A549 (cell line): Measurements from ENCODE around the gene NXT1. TPM values are rescaled to one million over a fixed set of nuclear protein-coding genes. Genes with fewer than 3 reads are reported as not detected.

ENCODE experiments used
- ATAC-seq, 2 experiments: fragments of 200-7000 bp in 1 of 2; fragments of >200 bp in 1 of 2; cut with Nextera tagmentation in 1 of 2; cut with Tn5 transposase in 1 of 2; 3 replicates each; pipeline versions ENCODE4 v1.8.0 to v1.9.1; 2018 to 2020; ENCODE audit warnings: mild to moderate bottlenecking in 1 of 2, moderate library complexity in 1 of 2
- CTCF ChIA-PET: fragments of 300-600 bp; sonication (Branson Sonifier 250); formaldehyde crosslinking; extraction: SDS; loops from one replicate; lab custom pipeline; 2021; ENCODE audit warnings: antibody characterized with exemption, inconsistent platforms; lab: Yijun Ruan, JAX
- POLR2A ChIA-PET: fragments of 350-600 bp; formaldehyde crosslinking; extraction: SDS; loops from one replicate; lab custom pipeline; 2021; ENCODE audit warnings: antibody characterized with exemption, inconsistent platforms; lab: Yijun Ruan, JAX
- DNase-seq, 2 experiments: peaks; one replicate each; pipeline versions ENCODE4 v3.0.0 to v3.0.0-alpha.2; 2011 to 2016; ENCODE audit warnings: low read depth in 1 of 2, low spot score in 1 of 2
- FAIRE-seq: peaks from 2 replicates; lab custom pipeline; 2011; peaks lifted over from hg19 to GRCh38; lab: Jason Lieb, UNC
- H3K27ac ChIP-seq, 2 experiments: fragments of >200 bp; sonication (Bioruptor Twin); formaldehyde crosslinking; 3 replicates each; pipeline ENCODE4 v1.5.1; 2016 to 2017
- H3K4me1 ChIP-seq: fragments of >200 bp; sonication (Bioruptor Twin); formaldehyde crosslinking; 3 replicates; pipeline ENCODE4 v1.6.1; 2016
- H3K4me2 ChIP-seq: fragments of >200 bp; sonication (Bioruptor Twin); formaldehyde crosslinking; 3 replicates; pipeline ENCODE4 v1.6.1; 2016
- H3K4me3 ChIP-seq: fragments of >200 bp; sonication (Bioruptor Twin); formaldehyde crosslinking; 3 replicates; pipeline ENCODE4 v1.5.1; 2016
- H3K9me3 ChIP-seq: fragments of >200 bp; sonication (Bioruptor Twin); formaldehyde crosslinking; 3 replicates; pipeline ENCODE4 v1.6.1; 2016
- CBX8 ChIP-seq: fragments of 200-600 bp; sonication (generic); IDR thresholded peaks from 2 replicates; pipeline ENCODE4 v1.6.1; 2016
- CEBPB ChIP-seq, 2 experiments: fragments of >200 bp in 1 of 2; sonication (Bioruptor Twin) in 1 of 2; formaldehyde crosslinking in 1 of 2; IDR thresholded peaks; 2 replicates each; pipeline ENCODE4 v1.6.1; 2012 to 2016
- CHD4 ChIP-seq: fragments of 200-600 bp; sonication (generic); IDR thresholded peaks from 2 replicates; pipeline ENCODE4 v1.6.1; 2016; ENCODE audit warnings: antibody characterized with exemption, mild to moderate bottlenecking, borderline replicate concordance
- E2F6 ChIP-seq: IDR thresholded peaks from 2 replicates; pipeline ENCODE4 v1.6.1; 2012; ENCODE audit warnings: low read depth, borderline replicate concordance
- HDAC2 ChIP-seq: fragments of 200-600 bp; sonication (generic); IDR thresholded peaks from 2 replicates; pipeline ENCODE4 v1.6.1; 2016
- HES2 ChIP-seq: fragments of >200 bp; sonication (Bioruptor Twin); formaldehyde crosslinking; IDR thresholded peaks from 2 replicates; pipeline ENCODE4 v1.6.1; 2016
- MAZ ChIP-seq: fragments of 150-350 bp; IDR thresholded peaks from 2 replicates; pipeline ENCODE4 v1.6.1; 2014; ENCODE audit warnings: antibody characterized with exemption, low read depth, low read length, borderline replicate concordance
- MYC ChIP-seq: IDR thresholded peaks from 2 replicates; pipeline ENCODE4 v1.6.1; 2012; ENCODE audit warnings: mild to moderate bottlenecking, inconsistent platforms, low read length, improper control_type of control experiment, borderline replicate concordance
- NFE2L2 ChIP-seq: fragments of 150-350 bp; conservative IDR thresholded peaks from 2 replicates; pipeline ENCODE4 v1.6.1; 2014; ENCODE audit warnings: low read length
- NR3C1 ChIP-seq: fragments of >200 bp; sonication (Bioruptor Twin); formaldehyde crosslinking; IDR thresholded peaks from 3 replicates; pipeline ENCODE4 v1.6.1; 2017
- PBX3 ChIP-seq: IDR thresholded peaks from 2 replicates; pipeline ENCODE4 v1.6.1; 2012
- POLR2A ChIP-seq: IDR thresholded peaks from 2 replicates; pipeline ENCODE4 v1.6.1; 2012; ENCODE audit warnings: mild to moderate bottlenecking, low read length
- SMC3 ChIP-seq: fragments of >200 bp; sonication (Bioruptor Twin); formaldehyde crosslinking; IDR thresholded peaks from 3 replicates; pipeline ENCODE4 v1.6.1; 2018; ENCODE audit warnings: inconsistent platforms
- ZC3H11A ChIP-seq: fragments of 450-650 bp; IDR thresholded peaks from 2 replicates; pipeline ENCODE4 v1.6.1; 2014; ENCODE audit warnings: antibody characterized with exemption, mild to moderate bottlenecking
- WGBS: methylation state at CpG from one replicate; pipeline ENCODE4 v1.1.6; 2017; ENCODE audit errors: missing lambda C conversion rate; 5-methylcytosine and 5-hydroxymethylcytosine counted together
- polyA plus RNA-seq, 4 experiments: library from polyadenylated mRNA; depleted of rRNA in 3 of 4; stranded (reverse); fragments of >200 nt; fragmentation: RNase III in 1 of 4; extraction: RNeasy Plus Mini Kit Qiagen cat#74134 plus additional on column Dnase treatment in 1 of 4; gene quantifications; 2 replicates in 3 of 4; 3 replicates in 1 of 4; pipeline ENCODE4 v1.2.3, GENCODE V29; 2011 to 2017
- TF ChIP-seq, protein P1 (sequence below): IDR thresholded peaks from 2 replicates; pipeline ENCODE4 v1.6.1; 2012

NXT1 gene
- polyA plus RNA-seq, 2 of the 4 experiments (the other 2 are of a cell fraction): 45.1 to 71.8 TPM

- H3K4me3 ChIP-seq: no peak overlapping the region
- DNase-seq (no peak), ATAC-seq (no peak), FAIRE-seq (no peak)
- 96% methylated on average over 14 of the region's 14 CpGs for WGBS
- H3K4me2 ChIP-seq: no peak overlapping the region
- H3K27ac ChIP-seq: no peak overlapping the region
- H3K9me3 ChIP-seq: peaks cover 2% of the 10 kb centered on the region; the same call in 1 of the 3 replicates
- ChIA-PET POLR2A (interaction anchor here (1.3 to 1.5 kb wide), 3 partner anchors 12 to 19 kb away, joined by 4 to 6 read pairs (median 4); partner anchors contain the start of gene NXT1), CTCF (interaction anchor here (0.6 to 0.9 kb wide), 2 partner anchors 67 to 318 kb away, joined by 3 read pairs; no protein-coding TSS in a partner anchor)
- peaks cover 29% of the 10 kb centered on the region; the same call in 2 of the 3 replicates for H3K4me1 ChIP-seq
- TF ChIP-seq ZC3H11A (no peak), CBX8 (no peak), CHD4 (no peak), HES2 (no peak)
- TF ChIP-seq, protein P1, sequence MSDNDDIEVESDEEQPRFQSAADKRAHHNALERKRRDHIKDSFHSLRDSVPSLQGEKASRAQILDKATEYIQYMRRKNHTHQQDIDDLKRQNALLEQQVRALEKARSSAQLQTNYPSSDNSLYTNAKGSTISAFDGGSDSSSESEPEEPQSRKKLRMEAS: no peak
Observed at GRCh38 chr20:23369072-23369823, 18.7 kb downstream of the NXT1 start.

DNA sequence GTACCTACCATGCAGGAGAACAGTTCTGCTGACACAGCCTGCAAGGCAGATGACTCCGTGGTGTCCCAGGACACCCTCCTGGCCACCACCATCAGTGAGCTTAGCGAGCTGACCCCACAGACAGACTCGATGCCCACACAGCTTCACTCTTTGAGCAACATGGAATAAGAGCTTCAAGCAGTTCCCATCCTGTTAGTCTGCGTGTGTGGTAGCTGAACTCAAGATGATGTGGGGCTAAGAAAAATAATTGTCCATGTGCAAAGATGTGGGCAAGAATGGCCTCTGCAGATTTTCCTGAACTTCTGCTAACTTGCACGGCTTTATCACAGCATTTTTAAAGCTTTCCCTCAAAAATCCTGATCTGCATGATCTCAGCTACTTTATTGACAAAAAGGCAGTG is 19.7 kb downstream of the NXT1 start:
- no peak for TF ChIP-seq HDAC2
- TF ChIP-seq, all 56 proteins: peak for 0
- POLR2A ChIA-PET: interaction anchor here (1.5 kb wide), 2 partner anchors 13 to 20 kb away, joined by 4 to 6 read pairs; no protein-coding TSS in a partner anchor
- no peak for FAIRE-seq

GRCh38 chr20:23370873-23371272 is 20.3 kb downstream of the NXT1 start:
- DNase-seq: no peak
- Histone ChIP-seq H3K4me1 (peaks cover 29% of the 10 kb centered on the region; the same call in 2 of the 3 replicates), H3K4me3 (no peak overlapping the region), H3K27ac (no peak overlapping the region), H3K4me2 (no peak overlapping the region), H3K9me3 (peaks cover 9% of the 10 kb centered on the region)
- FAIRE-seq: no peak
- CTCF ChIA-PET: interaction anchor here (0.6 to 0.8 kb wide), 2 partner anchors 12 to 26 kb away, joined by 3 to 4 read pairs; no protein-coding TSS in a partner anchor
- ATAC-seq: no peak
- 86% methylated on average over 3 of the region's 3 CpGs for WGBS
- TF ChIP-seq CEBPB (IDR thresholded peaks at IDR 0.05) (no peak), NFE2L2 (no peak), MYC (no peak), POLR2A (no peak), SMC3 (no peak), PBX3 (no peak), MAZ (no peak), NR3C1 (no peak)
- POLR2A ChIA-PET: interaction anchor here (1.5 kb wide), 2 partner anchors 13 to 21 kb away, joined by 4 to 6 read pairs; no protein-coding TSS in a partner anchor

More for the DNA sequence above, 19.7 kb downstream of the NXT1 start:
- CTCF ChIA-PET: interaction anchor here (0.6 to 0.8 kb wide), 3 partner anchors 12 to 71 kb away, joined by 3 to 4 read pairs (median 4); no protein-coding TSS in a partner anchor
- 95% methylated on average over 5 of the region's 5 CpGs for WGBS
- ATAC-seq: no peak
- Histone ChIP-seq H3K4me1 (peaks cover 29% of the 10 kb centered on the region; the same call in 2 of the 3 replicates), H3K4me2 (no peak overlapping the region), H3K27ac (no peak overlapping the region), H3K4me3 (no peak overlapping the region), H3K9me3 (peaks cover 9% of the 10 kb centered on the region)
- no peak for DNase-seq

DNA sequence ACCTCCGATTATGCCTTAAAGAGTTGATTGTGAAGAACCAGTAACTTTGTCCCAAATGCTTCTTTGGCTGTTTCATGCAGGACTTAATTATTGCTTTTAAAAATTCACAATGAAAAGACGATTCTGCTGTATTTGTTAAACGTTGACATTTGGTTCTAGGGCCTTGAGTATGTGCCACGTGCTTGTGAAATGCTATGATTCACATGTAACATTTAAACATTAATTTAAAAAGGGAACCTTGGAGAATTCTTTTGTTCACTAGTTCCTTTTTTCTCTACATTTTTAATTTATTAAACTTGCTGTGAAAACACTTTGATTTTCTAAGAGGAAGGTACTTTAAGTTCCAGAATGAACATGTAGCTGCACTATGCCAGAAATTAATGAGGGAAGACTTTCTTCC is 20.9 kb downstream of the NXT1 start:
- H3K4me2 ChIP-seq: no peak overlapping the region
- FAIRE-seq (no peak), ATAC-seq (no peak), DNase-seq (no peak)
- CTCF ChIA-PET: no interaction called here
- H3K9me3 ChIP-seq: peaks cover 9% of the 10 kb centered on the region
- POLR2A ChIA-PET: no interaction called here
- no peak overlapping the region for H3K27ac ChIP-seq
- no peak overlapping the region for H3K4me3 ChIP-seq
- 78% methylated on average over 4 of the region's 4 CpGs for WGBS
- TF ChIP-seq E2F6: no peak
- peaks cover 22% of the 10 kb centered on the region; the same call in 2 of the 3 replicates for H3K4me1 ChIP-seq
